ENCODE results near the gene PLEKHS1.
A peak's percentile ranks its signal among the peaks of the same experiment; 100 is the strongest.

PLEKHS1 gene

GRCh38 chr10:113751181-113751732 lies at the start of gene PLEKHS1:
PLEKHS1 (plus strand) TSS chr10:113751682; CDS start chr10:113755278, 3,596 bp downstream.
- Histone ChIP-seq H3K4me3 (ENCODE audit: low read depth in 1 of 2, low read length in 2 of 2) (peak within 1 kb of the TSS in 1 of 2 donors; percentile 17), H3K36me3 (ENCODE audit: control insufficient read depth in 1 of 2, insufficient read depth in 2 of 2, low read length in 2 of 2) (no peaks in the 10 kb centered on the region), H3K9me3 (ENCODE audit: control insufficient read depth in 1 of 2, low read length in 2 of 2) (no peaks in the 10 kb centered on the region), H3K27me3 (ENCODE audit: low read depth, low read length) (no peaks in the 10 kb centered on the region), H3K27ac (ENCODE audit: low read length) (peak within 1 kb of the TSS; percentile 48), H3K4me1 (ENCODE audit: control insufficient read depth in 1 of 2, insufficient read depth in 2 of 2, low read length in 2 of 2) (peaks cover 0 to 3% of the 10 kb centered on the region in 2 donors)

- H3K9me3 ChIP-seq (ENCODE audit: control insufficient read depth in 1 of 2, low read length in 2 of 2), result no peaks in the 10 kb centered on the region
- no peaks in the 10 kb centered on the region for H3K27me3 ChIP-seq (ENCODE audit: low read depth, low read length)
- H3K4me3 ChIP-seq (ENCODE audit: low read depth in 1 of 2, low read length in 2 of 2), result no peak overlapping the region
- H3K4me1 ChIP-seq (ENCODE audit: control insufficient read depth in 1 of 2, insufficient read depth in 2 of 2, low read length in 2 of 2), result peaks cover 2 to 25% of the 10 kb centered on the region in 2 donors
- no peak overlapping the region for H3K27ac ChIP-seq (ENCODE audit: low read length)
- H3K36me3 ChIP-seq (ENCODE audit: control insufficient read depth in 1 of 2, insufficient read depth in 2 of 2, low read length in 2 of 2), result no peaks in the 10 kb centered on the region
Measured at GRCh38 chr10:113704637-113705343, 46.7 kb upstream of the PLEKHS1 start.

- Histone ChIP-seq H3K4me3 (ENCODE audit: low read depth in 1 of 2, low read length in 2 of 2) (no peak overlapping the region), H3K4me1 (ENCODE audit: control insufficient read depth in 1 of 2, insufficient read depth in 2 of 2, low read length in 2 of 2) (peaks cover 7 to 31% of the 10 kb centered on the region in 2 donors), H3K36me3 (ENCODE audit: control insufficient read depth in 1 of 2, insufficient read depth in 2 of 2, low read length in 2 of 2) (no peaks in the 10 kb centered on the region), H3K9me3 (ENCODE audit: control insufficient read depth in 1 of 2, low read length in 2 of 2) (no peaks in the 10 kb centered on the region), H3K27ac (ENCODE audit: low read length) (no peak overlapping the region), H3K27me3 (ENCODE audit: low read depth, low read length) (no peaks in the 10 kb centered on the region)
Measured at GRCh38 chr10:113705344-113705652, 46.2 kb upstream of the PLEKHS1 start.

- Histone ChIP-seq H3K4me3 (ENCODE audit: low read depth in 1 of 2, low read length in 2 of 2) (no peak overlapping the region), H3K27ac (ENCODE audit: low read length) (no peak overlapping the region), H3K4me1 (ENCODE audit: control insufficient read depth in 1 of 2, insufficient read depth in 2 of 2, low read length in 2 of 2) (peaks cover 7 to 44% of the 10 kb centered on the region in 2 donors)
Measured at GRCh38 chr10:113706623-113707022, 44.9 kb upstream of the PLEKHS1 start.

GRCh38 chr10:113708640-113709039 lies 42.8 kb upstream of the PLEKHS1 start:
- Histone ChIP-seq H3K4me1 (ENCODE audit: control insufficient read depth in 1 of 2, insufficient read depth in 2 of 2, low read length in 2 of 2) (peaks cover 7 to 52% of the 10 kb centered on the region in 2 donors), H3K9me3 (ENCODE audit: control insufficient read depth in 1 of 2, low read length in 2 of 2) (no peaks in the 10 kb centered on the region), H3K36me3 (ENCODE audit: control insufficient read depth in 1 of 2, insufficient read depth in 2 of 2, low read length in 2 of 2) (no peaks in the 10 kb centered on the region), H3K4me3 (ENCODE audit: low read depth in 1 of 2, low read length in 2 of 2) (no peak overlapping the region), H3K27me3 (ENCODE audit: low read depth, low read length) (no peaks in the 10 kb centered on the region), H3K27ac (ENCODE audit: low read length) (no peak overlapping the region)

More at GRCh38 chr10:113706623-113707022, 44.9 kb upstream of the PLEKHS1 start:
- Histone ChIP-seq H3K27me3 (ENCODE audit: low read depth, low read length) (no peaks in the 10 kb centered on the region), H3K36me3 (ENCODE audit: control insufficient read depth in 1 of 2, insufficient read depth in 2 of 2, low read length in 2 of 2) (no peaks in the 10 kb centered on the region), H3K9me3 (ENCODE audit: control insufficient read depth in 1 of 2, low read length in 2 of 2) (no peaks in the 10 kb centered on the region)

GRCh38 chr10:113709221-113709838 lies 42.2 kb upstream of the PLEKHS1 start:
- Histone ChIP-seq H3K4me3 (ENCODE audit: low read depth in 1 of 2, low read length in 2 of 2) (no peak overlapping the region), H3K36me3 (ENCODE audit: control insufficient read depth in 1 of 2, insufficient read depth in 2 of 2, low read length in 2 of 2) (no peaks in the 10 kb centered on the region), H3K27ac (ENCODE audit: low read length) (peak overlapping the region; percentile 50), H3K27me3 (ENCODE audit: low read depth, low read length) (no peaks in the 10 kb centered on the region), H3K9me3 (ENCODE audit: control insufficient read depth in 1 of 2, low read length in 2 of 2) (no peaks in the 10 kb centered on the region), H3K4me1 (ENCODE audit: control insufficient read depth in 1 of 2, insufficient read depth in 2 of 2, low read length in 2 of 2) (peaks cover 7 to 52% of the 10 kb centered on the region in 2 donors)

- H3K4me3 ChIP-seq (ENCODE audit: low read depth in 1 of 2, low read length in 2 of 2), result no peak overlapping the region
- H3K4me1 ChIP-seq (ENCODE audit: control insufficient read depth in 1 of 2, insufficient read depth in 2 of 2, low read length in 2 of 2), result peaks cover 7 to 45% of the 10 kb centered on the region in 2 donors
- H3K9me3 ChIP-seq (ENCODE audit: control insufficient read depth in 1 of 2, low read length in 2 of 2), result no peaks in the 10 kb centered on the region
- H3K27ac ChIP-seq (ENCODE audit: low read length), result no peak overlapping the region
- no peaks in the 10 kb centered on the region for H3K27me3 ChIP-seq (ENCODE audit: low read depth, low read length)
- peaks cover 0 to 4% of the 10 kb centered on the region in 2 donors for H3K36me3 ChIP-seq (ENCODE audit: control insufficient read depth in 1 of 2, insufficient read depth in 2 of 2, low read length in 2 of 2)
Measured at GRCh38 chr10:113711142-113711541, 40.3 kb upstream of the PLEKHS1 start.

GRCh38 chr10:113712024-113712423 lies 39.5 kb upstream of the PLEKHS1 start:
- no peaks in the 10 kb centered on the region for H3K27me3 ChIP-seq (ENCODE audit: low read depth, low read length)
- H3K27ac ChIP-seq (ENCODE audit: low read length), result no peak overlapping the region
- H3K4me1 ChIP-seq (ENCODE audit: control insufficient read depth in 1 of 2, insufficient read depth in 2 of 2, low read length in 2 of 2), result peaks cover 7 to 44% of the 10 kb centered on the region in 2 donors
- H3K9me3 ChIP-seq (ENCODE audit: control insufficient read depth in 1 of 2, low read length in 2 of 2), result no peaks in the 10 kb centered on the region
- H3K4me3 ChIP-seq (ENCODE audit: low read depth in 1 of 2, low read length in 2 of 2), result no peak overlapping the region
- H3K36me3 ChIP-seq (ENCODE audit: control insufficient read depth in 1 of 2, insufficient read depth in 2 of 2, low read length in 2 of 2), result peaks cover 0 to 4% of the 10 kb centered on the region in 2 donors

GRCh38 chr10:113712755-113713639 lies 38.5 kb upstream of the PLEKHS1 start:
- peaks cover 7 to 38% of the 10 kb centered on the region in 2 donors for H3K4me1 ChIP-seq (ENCODE audit: control insufficient read depth in 1 of 2, insufficient read depth in 2 of 2, low read length in 2 of 2)
- no peak overlapping the region for H3K27ac ChIP-seq (ENCODE audit: low read length)
- peaks cover 0 to 4% of the 10 kb centered on the region in 2 donors for H3K36me3 ChIP-seq (ENCODE audit: control insufficient read depth in 1 of 2, insufficient read depth in 2 of 2, low read length in 2 of 2)
- H3K9me3 ChIP-seq (ENCODE audit: control insufficient read depth in 1 of 2, low read length in 2 of 2), result no peaks in the 10 kb centered on the region
- H3K4me3 ChIP-seq (ENCODE audit: low read depth in 1 of 2, low read length in 2 of 2), result no peak overlapping the region
- no peaks in the 10 kb centered on the region for H3K27me3 ChIP-seq (ENCODE audit: low read depth, low read length)

GRCh38 chr10:113713640-113713982 lies 37.9 kb upstream of the PLEKHS1 start:
- Histone ChIP-seq H3K36me3 (ENCODE audit: control insufficient read depth in 1 of 2, insufficient read depth in 2 of 2, low read length in 2 of 2) (peaks cover 0 to 4% of the 10 kb centered on the region in 2 donors), H3K27ac (ENCODE audit: low read length) (no peak overlapping the region), H3K4me3 (ENCODE audit: low read depth in 1 of 2, low read length in 2 of 2) (no peak overlapping the region), H3K4me1 (ENCODE audit: control insufficient read depth in 1 of 2, insufficient read depth in 2 of 2, low read length in 2 of 2) (peaks cover 7 to 38% of the 10 kb centered on the region in 2 donors), H3K9me3 (ENCODE audit: control insufficient read depth in 1 of 2, low read length in 2 of 2) (no peaks in the 10 kb centered on the region), H3K27me3 (ENCODE audit: low read depth, low read length) (no peaks in the 10 kb centered on the region)
